CD8-positive, alpha-beta memory T cell (primary cell): ENCODE results near the gene PLOD1. TPM values are rescaled to one million over a fixed set of nuclear protein-coding genes. Genes with fewer than 3 reads are reported as not detected.

Experiments used
- CTCF ChIA-PET: fragments of 350-600 bp; sonication (Branson Sonifier 250); formaldehyde crosslinking; loops from one replicate; lab custom pipeline; 2021; ENCODE audit warnings: antibody characterized with exemption; lab: Charles Lee
- POLR2A ChIA-PET: fragments of 350-600 bp; sonication (Branson Sonifier 250); formaldehyde crosslinking; loops from one replicate; lab custom pipeline; 2021; ENCODE audit warnings: antibody characterized with exemption; lab: Charles Lee
- DNase-seq, 5 donors: peaks; one replicate each; pipeline versions ENCODE4 v3.0.0 to v3.0.0-alpha.2; 2020 to 2022; ENCODE audit warnings: mixed read lengths in 1 of 5
- H3K27ac ChIP-seq: one replicate; pipeline ENCODE4 v1.7.0; 2013; ENCODE audit warnings: low read depth, mild to moderate bottlenecking, low read length, moderate library complexity
- H3K27me3 ChIP-seq: 2 replicates; pipeline ENCODE4 v1.7.0; 2013; ENCODE audit warnings: low read length, mild to moderate bottlenecking; ENCODE audit not compliant: insufficient read depth, poor library complexity, severe bottlenecking
- H3K36me3 ChIP-seq: 2 replicates; pipeline ENCODE4 v1.7.0; 2013; ENCODE audit warnings: mild to moderate bottlenecking, low read length, moderate library complexity; ENCODE audit not compliant: insufficient read depth
- H3K4me1 ChIP-seq: 2 replicates; pipeline ENCODE4 v1.7.0; 2013; ENCODE audit warnings: mild to moderate bottlenecking, low read length, moderate library complexity; ENCODE audit not compliant: insufficient read depth
- H3K4me3 ChIP-seq: 2 replicates; pipeline ENCODE4 v1.7.0; 2013; ENCODE audit warnings: mild to moderate bottlenecking, low read length
- H3K9me3 ChIP-seq: 2 replicates; pipeline ENCODE4 v1.7.0; 2013; ENCODE audit warnings: mild to moderate bottlenecking, low read length
- H3K27ac Mint-ChIP-seq, 8 donors: one replicate each; pipeline ENCODE4 v1.8.0; 2020 to 2021; ENCODE audit warnings: mixed read lengths in 8 of 8, mild to moderate bottlenecking in 6 of 8, inconsistent platforms in 3 of 8, moderate library complexity in 3 of 8
- H3K27me3 Mint-ChIP-seq, 2 donors: one replicate each; pipeline ENCODE4 v1.8.0; 2020 to 2021; ENCODE audit warnings: mixed read lengths in 2 of 2, mild to moderate bottlenecking in 1 of 2, moderate library complexity in 1 of 2
- H3K36me3 Mint-ChIP-seq, 3 donors: one replicate each; pipeline ENCODE4 v1.8.0; 2020 to 2021; ENCODE audit warnings: mixed read lengths in 3 of 3, inconsistent platforms in 1 of 3, mild to moderate bottlenecking in 1 of 3
- H3K4me1 Mint-ChIP-seq, 3 donors: one replicate each; pipeline ENCODE4 v1.8.0; 2020 to 2021; ENCODE audit warnings: mixed read lengths in 3 of 3, inconsistent platforms in 1 of 3, mild to moderate bottlenecking in 1 of 3
- H3K4me3 Mint-ChIP-seq, 7 donors: one replicate each; pipeline ENCODE4 v1.8.0; 2020 to 2021; ENCODE audit warnings: mixed read lengths in 7 of 7, mild to moderate bottlenecking in 6 of 7, moderate library complexity in 4 of 7, inconsistent platforms in 2 of 7
- H3K9me3 Mint-ChIP-seq, 5 donors: one replicate each; pipeline ENCODE4 v1.8.0; 2020 to 2022; ENCODE audit warnings: mixed read lengths in 5 of 5, mild to moderate bottlenecking in 3 of 5, moderate library complexity in 2 of 5, inconsistent platforms in 1 of 5
- polyA plus RNA-seq: library from polyadenylated mRNA; unstranded; fragments of 300-500 nt; fragmentation: Illumina TruSeq; gene quantifications from one replicate; pipeline ENCODE4 v1.2.3, GENCODE V29; 2021
- total RNA-seq, 2 experiments: library from RNA; stranded (reverse); gene quantifications; one replicate each; pipeline ENCODE4 v1.2.3, GENCODE V29; 2021

PLOD1 gene
- total and polyA plus RNA-seq, 3 experiments from 2014 or later: 9.4 to 31.0 (median 25.8) TPM

DNA sequence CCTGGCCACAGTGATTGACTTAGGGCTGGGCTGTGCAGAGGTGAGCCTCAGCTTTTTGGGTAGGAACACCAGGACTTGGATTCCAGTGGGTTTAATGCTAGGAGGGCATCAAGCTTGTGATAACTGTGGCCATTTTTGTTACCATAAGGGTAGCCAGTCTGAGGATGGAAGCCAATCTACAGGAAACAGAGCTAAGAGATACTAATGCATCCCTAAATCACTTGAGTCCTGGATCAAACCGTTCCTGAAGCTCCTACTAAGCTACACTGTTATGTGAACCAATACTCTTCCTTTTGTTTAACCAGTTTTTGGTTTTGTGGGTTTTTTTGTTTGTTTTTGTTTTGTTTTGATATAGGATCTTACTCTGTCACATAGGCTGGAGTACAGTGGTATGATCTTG, 20.5 kb upstream of the PLOD1 start:
- H3K27me3 ChIP-seq: no peaks in the 10 kb centered on the region
- ChIA-PET CTCF (no interaction called here), POLR2A (no interaction called here)
- no peak overlapping the region for H3K27ac Mint-ChIP-seq
- peaks cover 0 to 2% of the 10 kb centered on the region in 2 donors for H3K27me3 Mint-ChIP-seq
- no peak overlapping the region for H3K4me3 ChIP-seq
- H3K4me3 Mint-ChIP-seq: no peak overlapping the region
- no peaks in the 10 kb centered on the region for H3K9me3 ChIP-seq
- H3K36me3 ChIP-seq: peaks cover 3% of the 10 kb centered on the region
- H3K4me1 Mint-ChIP-seq: peaks cover 7 to 10% (median 8%) of the 10 kb centered on the region in 3 donors
- no peak overlapping the region for H3K27ac ChIP-seq
- H3K36me3 Mint-ChIP-seq: peaks cover 0 to 22% (median 0%) of the 10 kb centered on the region in 3 donors
- no peaks in the 10 kb centered on the region for H3K9me3 Mint-ChIP-seq
- no peaks in the 10 kb centered on the region for H3K4me1 ChIP-seq
- no peak for DNase-seq

DNA sequence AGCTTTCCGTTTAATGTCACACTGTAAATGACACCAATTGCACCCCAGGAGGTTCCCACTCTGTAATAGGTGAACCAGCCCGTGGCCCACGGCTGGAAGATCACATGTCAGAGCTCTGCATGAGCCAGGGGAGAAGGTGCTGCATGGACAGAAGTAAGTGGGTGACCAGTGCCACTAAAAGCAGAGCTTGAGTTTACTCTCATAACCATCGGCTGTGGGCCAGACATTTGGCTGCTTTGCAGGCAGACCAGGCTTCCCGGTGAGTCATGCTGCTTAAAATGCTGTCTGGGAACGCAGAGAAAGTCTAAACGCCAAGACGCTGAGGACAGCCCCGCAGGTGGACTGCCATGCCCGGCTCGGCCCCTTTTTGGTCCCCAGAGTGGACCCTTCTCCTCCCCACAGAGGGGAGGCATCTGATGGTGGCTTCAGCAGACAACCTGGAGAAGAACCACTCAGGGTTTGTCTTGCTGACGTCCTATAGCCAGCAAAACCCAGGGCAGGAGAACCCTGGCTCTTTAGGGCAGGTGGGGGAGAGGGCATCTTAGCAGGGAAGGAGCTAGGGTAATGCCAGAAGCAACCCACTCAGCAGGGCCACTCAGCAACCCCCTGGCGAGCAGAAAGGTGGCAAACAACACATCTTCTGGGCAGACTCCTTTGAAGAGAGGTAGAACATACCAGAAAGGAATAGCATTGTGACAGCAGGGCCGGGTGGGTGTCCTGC, 15.6 kb upstream of the PLOD1 start:
- CTCF ChIA-PET: interaction anchor here (1.0 kb wide), 1 partner anchor 9 kb away, joined by 4 read pairs; no protein-coding TSS in a partner anchor
- POLR2A ChIA-PET: interaction anchor here (1.7 kb wide), 1 partner anchor 9 kb away, joined by 7 read pairs; no protein-coding TSS in a partner anchor
- H3K4me3 ChIP-seq: no peak overlapping the region
- Mint-ChIP-seq H3K36me3 (peaks cover 0 to 66% (median 4%) of the 10 kb centered on the region in 3 donors), H3K4me1 (peaks cover 23 to 37% (median 32%) of the 10 kb centered on the region in 3 donors), H3K9me3 (no peaks in the 10 kb centered on the region), H3K27me3 (peaks cover 0 to 2% of the 10 kb centered on the region in 2 donors), H3K27ac (peak overlapping the region in 3 of 8 donors; percentile 30 to 52 (median 41)), H3K4me3 (no peak overlapping the region)
- no peak overlapping the region for H3K27ac ChIP-seq
- no peak for DNase-seq
- peaks cover 25% of the 10 kb centered on the region for H3K36me3 ChIP-seq
- H3K4me1 ChIP-seq: peaks cover 6% of the 10 kb centered on the region
- no peaks in the 10 kb centered on the region for H3K9me3 ChIP-seq
- no peaks in the 10 kb centered on the region for H3K27me3 ChIP-seq

DNA sequence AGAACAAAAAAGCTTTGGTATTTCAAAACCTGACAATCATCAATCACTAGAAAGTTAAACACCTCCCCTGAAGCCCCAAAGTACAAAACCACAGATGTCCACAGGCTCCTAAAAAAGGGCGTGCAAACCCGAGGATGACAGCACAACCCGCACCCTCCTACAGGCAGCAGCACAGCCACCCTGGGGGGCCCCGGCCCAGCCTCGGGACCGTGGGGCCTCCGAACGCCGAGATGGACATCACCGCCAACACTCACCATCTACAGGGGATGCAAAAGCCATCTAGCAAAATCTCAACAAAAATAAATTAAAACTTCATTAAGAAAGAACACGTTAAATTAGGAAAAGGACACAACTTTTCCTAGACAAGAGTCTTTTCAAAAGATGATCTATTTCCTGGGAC, 14.9 kb upstream of the PLOD1 start:
- Histone ChIP-seq H3K4me3 (no peak overlapping the region), H3K4me1 (peaks cover 12% of the 10 kb centered on the region), H3K27ac (no peak overlapping the region), H3K36me3 (peaks cover 25% of the 10 kb centered on the region), H3K27me3 (no peaks in the 10 kb centered on the region), H3K9me3 (no peaks in the 10 kb centered on the region)
- Mint-ChIP-seq H3K4me3 (no peak overlapping the region), H3K9me3 (no peaks in the 10 kb centered on the region), H3K4me1 (peaks cover 30 to 44% (median 39%) of the 10 kb centered on the region in 3 donors), H3K27me3 (no peaks in the 10 kb centered on the region), H3K27ac (peak overlapping the region in 1 of 8 donors; percentile 30), H3K36me3 (peaks cover 0 to 69% (median 4%) of the 10 kb centered on the region in 3 donors)
- ChIA-PET POLR2A (interaction anchor here (1.7 kb wide), 1 partner anchor 10 kb away, joined by 7 read pairs; no protein-coding TSS in a partner anchor), CTCF (interaction anchor here (1.0 kb wide), 1 partner anchor 10 kb away, joined by 4 read pairs; no protein-coding TSS in a partner anchor)
- DNase-seq: no peak

DNA sequence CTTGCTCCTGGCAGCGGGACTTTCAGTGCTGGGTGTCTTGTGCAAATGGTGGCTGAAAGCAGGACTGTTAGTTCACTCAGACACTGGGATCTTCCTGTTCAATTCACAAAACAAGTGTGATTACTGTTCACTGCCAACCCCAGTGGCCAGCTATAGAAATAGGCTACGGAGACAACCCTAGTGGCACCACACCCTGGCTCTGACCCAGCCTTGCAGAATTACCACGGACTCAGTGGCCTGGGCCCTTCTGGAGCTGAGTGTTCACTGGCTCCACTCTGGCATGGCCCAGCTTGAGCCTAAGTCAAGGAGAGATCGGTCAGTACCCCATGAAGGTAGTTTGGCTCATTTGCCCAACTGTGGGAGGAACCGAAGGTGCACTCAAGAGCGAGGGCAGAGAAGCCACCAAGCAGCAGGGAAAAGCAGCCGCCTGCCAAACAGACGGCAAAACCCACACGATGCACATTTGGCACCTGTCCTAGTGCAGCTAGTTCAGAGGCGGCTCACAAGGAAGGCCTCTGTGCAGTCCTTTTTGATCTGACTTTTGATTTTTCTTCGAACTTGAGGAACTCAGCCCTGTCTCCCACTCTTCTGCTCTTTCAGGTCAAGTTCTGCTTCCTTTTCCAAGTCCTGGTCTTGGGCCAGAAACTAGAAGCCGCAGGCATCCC, 14.1 kb upstream of the PLOD1 start:
- H3K4me3 Mint-ChIP-seq: peak overlapping the region in 2 of 7 donors; percentile 15 to 64
- H3K36me3 ChIP-seq: peaks cover 25% of the 10 kb centered on the region
- POLR2A ChIA-PET: interaction anchor here (1.7 kb wide), 1 partner anchor 11 kb away, joined by 7 read pairs; no protein-coding TSS in a partner anchor

DNA sequence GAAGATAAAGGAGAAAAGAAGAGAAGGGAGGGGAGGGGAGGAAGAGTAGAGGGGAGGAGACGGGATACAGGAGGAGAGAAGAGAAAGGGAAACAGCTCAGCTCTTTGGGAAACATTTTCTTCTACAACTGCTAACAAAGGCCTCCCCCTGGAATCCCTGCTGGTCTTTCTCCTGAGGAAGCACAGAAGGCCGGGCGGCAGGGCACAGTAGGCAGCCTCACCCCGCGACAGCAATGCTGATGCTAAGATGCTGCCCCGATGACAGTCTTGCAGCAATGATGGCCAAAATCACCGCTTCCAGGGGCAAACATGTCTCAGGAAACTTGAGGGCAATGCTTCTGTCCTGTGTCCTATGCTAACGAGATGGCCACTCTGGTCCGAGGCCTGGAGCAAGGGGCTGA, 13.5 kb upstream of the PLOD1 start:
- peak overlapping the region in 1 of 7 donors; percentile 10 for H3K4me3 Mint-ChIP-seq
- POLR2A ChIA-PET: interaction anchor here (3.2 kb wide), 1 partner anchor 12 kb away, joined by 13 read pairs; no protein-coding TSS in a partner anchor
- H3K9me3 ChIP-seq: no peaks in the 10 kb centered on the region
- H3K36me3 Mint-ChIP-seq: peaks cover 0 to 72% (median 4%) of the 10 kb centered on the region in 3 donors
- H3K9me3 Mint-ChIP-seq: no peaks in the 10 kb centered on the region
- peaks cover 18% of the 10 kb centered on the region for H3K4me1 ChIP-seq
- no peak overlapping the region for H3K27ac ChIP-seq
- H3K27me3 Mint-ChIP-seq: no peaks in the 10 kb centered on the region
- no peaks in the 10 kb centered on the region for H3K27me3 ChIP-seq
- CTCF ChIA-PET: no interaction called here
- DNase-seq: no peak
- peaks cover 25% of the 10 kb centered on the region for H3K36me3 ChIP-seq
- no peak overlapping the region for H3K4me3 ChIP-seq
- H3K27ac Mint-ChIP-seq: peak overlapping the region in 1 of 8 donors; percentile 68
- H3K4me1 Mint-ChIP-seq: peaks cover 36 to 49% (median 43%) of the 10 kb centered on the region in 3 donors

More for the DNA sequence above, 14.1 kb upstream of the PLOD1 start:
- peaks cover 0 to 72% (median 4%) of the 10 kb centered on the region in 3 donors for H3K36me3 Mint-ChIP-seq
- Histone ChIP-seq H3K27ac (no peak overlapping the region), H3K4me1 (peaks cover 18% of the 10 kb centered on the region), H3K4me3 (no peak overlapping the region), H3K9me3 (no peaks in the 10 kb centered on the region), H3K27me3 (no peaks in the 10 kb centered on the region)
- peak overlapping the region in 3 of 8 donors; percentile 27 to 87 (median 68) for H3K27ac Mint-ChIP-seq
- no peak for DNase-seq
- H3K9me3 Mint-ChIP-seq: no peaks in the 10 kb centered on the region
- peaks cover 36 to 49% (median 43%) of the 10 kb centered on the region in 3 donors for H3K4me1 Mint-ChIP-seq
- CTCF ChIA-PET: no interaction called here
- no peaks in the 10 kb centered on the region for H3K27me3 Mint-ChIP-seq

DNA sequence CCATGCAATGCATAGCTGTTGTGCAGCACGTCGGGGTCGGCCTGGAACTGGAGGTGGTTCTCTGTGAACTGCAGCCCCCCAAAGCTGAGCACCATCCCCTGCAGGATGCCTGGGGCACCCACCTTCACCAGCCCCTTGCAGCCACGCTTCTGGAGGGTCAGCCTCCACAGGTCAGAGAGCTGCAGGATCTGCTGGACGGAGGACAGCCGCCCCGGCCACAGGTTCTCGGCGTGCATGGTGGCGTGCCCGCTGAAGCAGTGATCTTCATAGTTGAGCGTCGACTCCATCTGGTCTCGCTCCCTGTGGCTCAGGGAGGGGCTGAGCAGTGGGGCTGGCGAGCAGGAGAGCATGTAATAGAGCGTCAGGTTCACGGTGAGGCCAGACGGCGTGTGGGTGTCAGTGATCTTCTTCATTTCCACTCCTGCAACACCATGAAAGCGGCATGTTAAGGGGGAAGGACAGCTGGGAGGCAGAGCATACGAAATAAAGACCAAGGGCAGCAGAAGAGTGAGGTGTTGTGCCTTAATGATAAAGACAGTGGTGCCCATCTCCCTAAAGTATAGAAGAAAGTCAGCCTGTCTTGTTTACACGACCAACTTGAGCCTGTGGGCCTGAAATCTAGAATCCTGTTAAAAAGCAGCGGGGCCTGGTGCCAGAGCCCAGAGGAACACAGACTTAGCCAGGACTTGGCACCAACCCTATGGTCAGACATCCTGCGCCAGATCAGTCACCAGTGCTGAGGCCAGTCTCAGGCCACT, 11.3 kb upstream of the PLOD1 start:
- CTCF ChIA-PET: no interaction called here
- H3K27ac Mint-ChIP-seq: peak overlapping the region in 7 of 8 donors; percentile 19 to 97 (median 70)

DNA sequence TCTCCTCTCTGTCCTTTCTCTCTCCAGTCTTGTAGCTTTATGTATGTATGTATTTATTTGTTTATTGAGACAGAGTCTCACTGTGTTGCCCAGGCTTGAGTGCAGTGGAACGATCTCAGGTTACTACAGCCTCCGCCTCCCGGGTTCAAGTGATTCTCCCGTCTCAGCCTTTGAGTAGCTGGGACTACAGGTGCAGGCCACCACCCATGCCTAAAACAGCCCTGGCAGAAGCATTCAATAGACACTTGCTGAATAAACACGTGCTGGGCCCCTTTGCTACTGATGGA, 10.7 kb upstream of the PLOD1 start:
- CTCF ChIA-PET: no interaction called here
- Mint-ChIP-seq H3K27ac (peak overlapping the region in 7 of 8 donors; percentile 35 to 97 (median 79)), H3K4me3 (peak overlapping the region; percentile 85 to 98 (median 88)), H3K27me3 (no peaks in the 10 kb centered on the region), H3K36me3 (peaks cover 0 to 55% (median 4%) of the 10 kb centered on the region in 3 donors), H3K9me3 (no peaks in the 10 kb centered on the region), H3K4me1 (peaks cover 39 to 58% (median 48%) of the 10 kb centered on the region in 3 donors)
- H3K27me3 ChIP-seq: no peaks in the 10 kb centered on the region
- H3K4me1 ChIP-seq: peaks cover 18% of the 10 kb centered on the region
- peaks cover 25% of the 10 kb centered on the region for H3K36me3 ChIP-seq
- no peaks in the 10 kb centered on the region for H3K9me3 ChIP-seq
- POLR2A ChIA-PET: interaction anchor here (3.2 kb wide), 1 partner anchor 15 kb away, joined by 13 read pairs; no protein-coding TSS in a partner anchor
- H3K4me3 ChIP-seq: no peak overlapping the region
- H3K27ac ChIP-seq: no peak overlapping the region
- DNase-seq: no peak

More for the DNA sequence above, 11.3 kb upstream of the PLOD1 start:
- Mint-ChIP-seq H3K4me1 (peaks cover 39 to 58% (median 48%) of the 10 kb centered on the region in 3 donors), H3K4me3 (peak overlapping the region; percentile 85 to 98 (median 88)), H3K9me3 (no peaks in the 10 kb centered on the region), H3K27me3 (no peaks in the 10 kb centered on the region), H3K36me3 (peaks cover 0 to 60% (median 4%) of the 10 kb centered on the region in 3 donors)
- Histone ChIP-seq H3K4me1 (peaks cover 18% of the 10 kb centered on the region), H3K4me3 (no peak overlapping the region), H3K36me3 (peaks cover 25% of the 10 kb centered on the region), H3K9me3 (no peaks in the 10 kb centered on the region), H3K27ac (no peak overlapping the region), H3K27me3 (no peaks in the 10 kb centered on the region)
- DNase-seq: no peak
- POLR2A ChIA-PET: interaction anchor here (3.2 kb wide), 1 partner anchor 14 kb away, joined by 13 read pairs; no protein-coding TSS in a partner anchor
